K562 (cell line): ENCODE data around the gene EXOC3L2. TPM values are rescaled to one million over a fixed set of nuclear protein-coding genes. Genes with fewer than 3 reads are reported as not detected.

Source experiments
- ATAC-seq: fragments of 200-7000 bp; cut with Tn5 transposase; 3 replicates; pipeline ENCODE4 v1.9.1; 2020; ENCODE audit warnings: moderate library complexity
- BruUV-seq: library from RNA; stranded (reverse); fragments of 400-500 nt; replicated peaks from 2 replicates; lab custom pipeline; 2021; lab: Mats Ljungman, UMichigan
- CTCF ChIA-PET: fragments of 300-600 bp; formaldehyde crosslinking; extraction: SDS; loops from one replicate; lab custom pipeline; 2021; ENCODE audit warnings: low intra/inter-chr PET ratio; lab: Yijun Ruan, JAX
- POLR2A ChIA-PET: fragments of 300-600, 350-650 bp; sonication (Branson Sonifier 250); formaldehyde crosslinking; extraction: SDS; loops from one replicate; lab custom pipeline; 2021; ENCODE audit warnings: antibody characterized with exemption, inconsistent platforms; lab: Yijun Ruan, JAX
- DNase-seq, 4 experiments: peaks; one replicate each; pipeline versions ENCODE4 v3.0.0 to v3.0.0-alpha.2; 2011 to 2018; ENCODE audit warnings: low spot score in 3 of 4, mixed read lengths in 3 of 4; ENCODE audit errors: extremely low read depth in 1 of 4
- FAIRE-seq: peaks from 2 replicates; lab custom pipeline; 2011; peaks lifted over from hg19 to GRCh38; lab: Jason Lieb, UNC
- H2AFZ ChIP-seq: 2 replicates; pipeline ENCODE4 v1.6.0; 2011; ENCODE audit warnings: low read depth, low read length, control low read depth, inconsistent platforms
- H3K27ac ChIP-seq: fragments of 200-600 bp; 3 replicates; pipeline ENCODE4 v1.8.0; 2011; ENCODE audit warnings: low read depth, mild to moderate bottlenecking, control low read depth, inconsistent platforms, low read length, moderate library complexity, mixed read lengths; ENCODE audit errors: extremely low read depth
- H3K27me3 ChIP-seq, 2 experiments: fragments of 300-600 bp in 1 of 2; 2 replicates in 1 of 2; 3 replicates in 1 of 2; pipeline versions ENCODE4 v1.6.0 to v1.8.0; 2011; ENCODE audit warnings: inconsistent platforms in 2 of 2, low read length in 2 of 2, mild to moderate bottlenecking in 1 of 2, mixed read lengths in 1 of 2, moderate library complexity in 1 of 2; ENCODE audit not compliant: control insufficient read depth in 2 of 2, insufficient read depth in 2 of 2
- H3K36me3 ChIP-seq: fragments of 300-600 bp; 3 replicates; pipeline ENCODE4 v1.8.0; 2011; ENCODE audit warnings: mild to moderate bottlenecking, low read length, inconsistent platforms; ENCODE audit not compliant: control insufficient read depth, insufficient read depth
- H3K4me1 ChIP-seq, 2 experiments: fragments of 200-600 bp in 1 of 2; replicated peaks in 1 of 2; 2 replicates in 1 of 2; 3 replicates in 1 of 2; pipeline versions ENCODE4 v1.5.1 to v1.8.0; 2011; ENCODE audit warnings: inconsistent platforms in 2 of 2, low read length in 2 of 2, mild to moderate bottlenecking in 1 of 2, mixed read lengths in 1 of 2, moderate library complexity in 1 of 2; ENCODE audit not compliant: control insufficient read depth in 2 of 2, insufficient read depth in 2 of 2
- H3K4me2 ChIP-seq: 2 replicates; pipeline ENCODE4 v1.6.1; 2011; ENCODE audit warnings: low read length, control low read depth, inconsistent platforms, mixed read lengths; ENCODE audit not compliant: insufficient read depth
- H3K4me3 ChIP-seq: fragments of 200-600 bp; sonication (generic), shearing (Covaris generic); 2 replicates; pipeline ENCODE4 v1.5.1; 2016; ENCODE audit warnings: control low read depth, inconsistent platforms
- H3K79me2 ChIP-seq: fragments of 200-600 bp; 3 replicates; pipeline ENCODE4 v1.8.0; 2011; ENCODE audit warnings: low read length, inconsistent platforms; ENCODE audit not compliant: control insufficient read depth, insufficient read depth
- H3K9ac ChIP-seq, 2 experiments: 2 replicates each; pipeline versions ENCODE4 v1.6.0 to v1.6.1; 2011; ENCODE audit warnings: low read depth in 2 of 2, low read length in 2 of 2, control low read depth in 1 of 2, inconsistent platforms in 1 of 2, mild to moderate bottlenecking in 1 of 2, mixed read lengths in 1 of 2; ENCODE audit not compliant: insufficient read depth in 1 of 2
- H3K9me1 ChIP-seq: one replicate; pipeline ENCODE4 v1.6.0; 2011; ENCODE audit warnings: inconsistent platforms, mild to moderate bottlenecking, low read length, moderate library complexity; ENCODE audit not compliant: control insufficient read depth, insufficient read depth
- H3K9me3 ChIP-seq: replicated peaks from 2 replicates; pipeline ENCODE4 v1.5.1; 2011; ENCODE audit warnings: low read depth, low read length, inconsistent platforms; ENCODE audit not compliant: control insufficient read depth, insufficient read depth
- H4K20me1 ChIP-seq: replicated peaks from 2 replicates; pipeline ENCODE4 v1.6.1; 2011; ENCODE audit warnings: low read length, inconsistent platforms, mixed read lengths; ENCODE audit not compliant: control insufficient read depth, insufficient read depth
- BCOR ChIP-seq: fragments of 450-650 bp; IDR thresholded peaks from 2 replicates; pipeline ENCODE4 v1.6.1; 2016
- CEBPB ChIP-seq: fragments of 450-650 bp; IDR thresholded peaks from 2 replicates; pipeline ENCODE4 v1.6.1; 2016; ENCODE audit warnings: missing genetic modification characterization, missing compliant biosample characterization
- CHD2 ChIP-seq: IDR thresholded peaks from 2 replicates; pipeline ENCODE4 v1.6.1; 2011; ENCODE audit warnings: low read depth, low read length
- CREB3L1 ChIP-seq: fragments of 450-650 bp; IDR thresholded peaks from 2 replicates; pipeline ENCODE4 v1.6.1; 2014; ENCODE audit warnings: low read depth, mild to moderate bottlenecking, moderate library complexity, borderline replicate concordance
- MCM2 ChIP-seq: fragments of 450-650 bp; IDR thresholded peaks from 2 replicates; pipeline ENCODE4 v1.6.1; 2017; ENCODE audit warnings: low read depth, mild to moderate bottlenecking
- NFIC ChIP-seq: fragments of 450-650 bp; IDR thresholded peaks from 2 replicates; pipeline ENCODE4 v1.6.1; 2017; ENCODE audit warnings: mild to moderate bottlenecking, inconsistent platforms
- SIRT6 ChIP-seq: IDR thresholded peaks from one replicate; pipeline ENCODE4 v1.6.1; 2012; ENCODE audit warnings: low read depth, mild to moderate bottlenecking, control low read depth, inconsistent platforms, low read length, moderate library complexity
- TBL1XR1 ChIP-seq, 2 experiments: IDR thresholded peaks; 2 replicates each; pipeline ENCODE4 v1.6.1; 2012; ENCODE audit warnings: improper control_type of control experiment in 2 of 2, low read length in 2 of 2, mild to moderate bottlenecking in 1 of 2
- ZKSCAN1 ChIP-seq: fragments of 150-350 bp; IDR thresholded peaks from 2 replicates; pipeline ENCODE4 v1.6.1; 2016; ENCODE audit warnings: low read depth, low read length
- ZNF583 ChIP-seq: fragments of 250-450 bp; sonication (Bioruptor Pico); IDR thresholded peaks from 2 replicates; pipeline ENCODE4 v1.4.0; 2020
- WGBS: fragments of 100-300 bp; shearing (Covaris generic); methylation state at CpG from one replicate; pipeline ENCODE4 v1.1.6; 2016; ENCODE audit warnings: low coverage, mixed read lengths; ENCODE audit not compliant: insufficient coverage; ENCODE audit errors: missing lambda C conversion rate; 5-methylcytosine and 5-hydroxymethylcytosine counted together
- in situ Hi-C: fragments of 300-500 bp; cut with MboI; formaldehyde crosslinking; loops from 4 replicates; pipeline ENCODE4 v1.15.0; 2018; ENCODE audit warnings: inconsistent platforms, mixed read lengths
- intact Hi-C: fragments of 100-400 bp; cut with micrococcal nuclease; formaldehyde crosslinking; loops from 2 replicates; pipeline ENCODE4 v1.14.2; 2022
- polyA plus RNA-seq, 8 experiments: library from polyadenylated mRNA; depleted of rRNA in 4 of 8; stranded (reverse) in 5 of 8; unstranded in 3 of 8; fragments of >200 nt; fragmentation: Nextera tagmentation in 2 of 8; fragmentation: Illumina TruSeq in 1 of 8; extraction: Ambion mirVana in 2 of 8; extraction: Trizol in 1 of 8; gene quantifications; 2 replicates each; pipeline versions ENCODE4 v1.2.1 to v1.2.3, GENCODE V29; 2011 to 2014; ENCODE audit warnings: inconsistent platforms in 1 of 8, missing spikeins in 1 of 8
- total RNA-seq, 7 experiments: library from RNA; depleted of rRNA in 6 of 7; stranded (reverse); fragments of >200 nt in 6 of 7; fragmentation: Illumina TruSeq in 2 of 7; extraction: Trizol in 2 of 7; gene quantifications; 2 replicates each; pipeline versions ENCODE4 v1.2.1 to v1.2.3, GENCODE V29; 2011 to 2021; ENCODE audit warnings: low replicate concordance in 1 of 7

EXOC3L2 gene
- total and polyA plus RNA-seq, 9 of the 15 experiments (the other 6 are each of a cell fraction or from before 2014, with no cell fraction given): 0.31 to 19.0 (median 2.4) TPM

GRCh38 chr19:45273521-45273855, 28.3 kb upstream of the EXOC3L2 start (continued):
- TF ChIP-seq CREB3L1 (no peak), CEBPB (tag) (no peak), SIRT6 (no peak), TBL1XR1 (IDR thresholded peaks at IDR 0.05; ENCODE audit: low read length in 2 of 2) (no peak), CHD2 (no peak), ZKSCAN1 (no peak)

GRCh38 chr19:45271735-45272108, 26.5 kb upstream of the EXOC3L2 start:
- Histone ChIP-seq H3K9ac (peak overlapping the region in 1 of 2 experiments; percentile 21; a peak in 1 of 4 replicates), H3K36me3 (peaks cover 35% of the 10 kb centered on the region; the same call in 2 of the 3 replicates), H3K4me3 (no peak overlapping the region), H3K4me1 (peaks cover 17 to 27% of the 10 kb centered on the region in 2 experiments; a peak in 4 of 5 replicates), H3K4me2 (no peak overlapping the region), H3K9me1 (no peaks in the 10 kb centered on the region), H3K79me2 (no peaks in the 10 kb centered on the region), H3K9me3 (no peaks in the 10 kb centered on the region), H3K27me3 (no peaks in the 10 kb centered on the region), H2AFZ (no peak overlapping the region), H4K20me1 (no peaks in the 10 kb centered on the region), H3K27ac (no peak overlapping the region)
- intact Hi-C loops: no loop called here
- 58% methylated on average over 7 of the region's 7 CpGs for WGBS
- BruUV-seq: no TSS peak
- no peak for ATAC-seq
- no peak for DNase-seq
- CTCF ChIA-PET: no interaction called here
- TF ChIP-seq NFIC (peak; percentile 36; the same call in 1 of the 2 replicates), ZNF583 (no peak), BCOR (peak; percentile 70), MCM2 (no peak)
- no peak for FAIRE-seq
- POLR2A ChIA-PET: no interaction called here
- in situ Hi-C loops: no loop called here
